NCI-H1417 (cell line): ENCODE results near the gene DNAH8.

Source experiments
- DNase-seq, 3 experiments: peaks; one replicate each; lab custom pipeline; 2025; lab: John Stamatoyannopoulos, UW

The DNAH8 gene

GRCh38 chr6:39017547-39017880 is 302.4 kb downstream of the DNAH8 start:
- no peak for DNase-seq

- DNase-seq = peak in 1 of 3 experiments; percentile 6
Measured at GRCh38 chr6:39018103-39018502, 303.0 kb downstream of the DNAH8 start.

GRCh38 chr6:39020136-39020535 is 305.0 kb downstream of the DNAH8 start:
- no peak for DNase-seq

- no peak for DNase-seq
Measured at GRCh38 chr6:39021041-39021440, 305.9 kb downstream of the DNAH8 start.

GRCh38 chr6:39021779-39022178 is 306.7 kb downstream of the DNAH8 start:
- DNase-seq = no peak

GRCh38 chr6:39026175-39026574 is 311.1 kb downstream of the DNAH8 start:
- DNase-seq = no peak

- no peak for DNase-seq
Measured at GRCh38 chr6:39029156-39030011, 314.3 kb downstream of the DNAH8 start.

GRCh38 chr6:39035681-39036080 is 320.6 kb downstream of the DNAH8 start:
- no peak for DNase-seq

GRCh38 chr6:39037082-39037508 is 322.0 kb downstream of the DNAH8 start:
- no peak for DNase-seq

- DNase-seq = no peak
Measured at GRCh38 chr6:39037707-39038106, 322.6 kb downstream of the DNAH8 start.

GRCh38 chr6:39040080-39040673 is 325.1 kb downstream of the DNAH8 start:
- no peak for DNase-seq

- DNase-seq = no peak
Measured at GRCh38 chr6:39041072-39041471, 326.0 kb downstream of the DNAH8 start.

- no peak for DNase-seq
Measured at GRCh38 chr6:39043776-39044175, 328.7 kb downstream of the DNAH8 start.

- no peak for DNase-seq
Measured at GRCh38 chr6:39044181-39044580, 329.1 kb downstream of the DNAH8 start.

- no peak for DNase-seq
Measured at GRCh38 chr6:39047434-39048327, 332.6 kb downstream of the DNAH8 start.

GRCh38 chr6:39048481-39049399 is 333.6 kb downstream of the DNAH8 start, which contains the start of gene GLP1R:
Gene GLP1R (plus strand): TSS chr6:39048781. CDS start chr6:39048841, 60 bp downstream.
- DNase-seq = no peak

- DNase-seq = no peak
Measured at GRCh38 chr6:39049575-39050283, 334.6 kb downstream of the DNAH8 start.

GRCh38 chr6:39050453-39051112 is 335.5 kb downstream of the DNAH8 start:
- DNase-seq = no peak

GRCh38 chr6:39051399-39052122 is 336.4 kb downstream of the DNAH8 start:
- no peak for DNase-seq
